GM18858 (cell line): ENCODE results near the gene ZNF646.
"Not testable (repeated sequence)": the region's sequence is repeated elsewhere in the genome, so short reads cannot be mapped to it uniquely, and the experiment has no call there.

Source experiments
- ATAC-seq: cut with Tn5 transposase; IDR thresholded peaks from one replicate; pipeline ENCODE4 v1.9.1; 2021; ENCODE audit not compliant: unreplicated experiment

The ZNF646 gene

GRCh38 chr16:31083081-31083480 lies 8.9 kb downstream of the ZNF646 start:
- no peak for ATAC-seq

- ATAC-seq = no peak
Measured at GRCh38 chr16:31083556-31083955, 9.3 kb downstream of the ZNF646 start.

- no peak for ATAC-seq
Measured at GRCh38 chr16:31083981-31084380, 9.8 kb downstream of the ZNF646 start.

GRCh38 chr16:31084584-31085302 lies 10.5 kb downstream of the ZNF646 start:
- no peak for ATAC-seq

- ATAC-seq = no peak
Measured at GRCh38 chr16:31085411-31085810, 11.2 kb downstream of the ZNF646 start.

GRCh38 chr16:31085873-31086628 lies 11.8 kb downstream of the ZNF646 start:
- no peak for ATAC-seq

GRCh38 chr16:31086629-31086906 lies 12.3 kb downstream of the ZNF646 start:
- no peak for ATAC-seq

GRCh38 chr16:31087481-31087880 lies 13.3 kb downstream of the ZNF646 start:
- ATAC-seq = no peak

GRCh38 chr16:31087971-31088370 lies 13.7 kb downstream of the ZNF646 start:
- no peak for ATAC-seq

- no peak for ATAC-seq
Measured at GRCh38 chr16:31088459-31089183, 14.4 kb downstream of the ZNF646 start, which contains the start of gene PRSS53. PRSS53 (minus strand) TSS chr16:31088943; CDS start chr16:31088809, 134 bp downstream.

GRCh38 chr16:31089199-31089598 lies 15.0 kb downstream of the ZNF646 start:
- no peak for ATAC-seq

- no peak for ATAC-seq
Measured at GRCh38 chr16:31090540-31090939, 16.3 kb downstream of the ZNF646 start.

- ATAC-seq = no peak
Measured at GRCh38 chr16:31092330-31092729, 18.1 kb downstream of the ZNF646 start.

- ATAC-seq = no peak
Measured at GRCh38 chr16:31093132-31093703, 19.0 kb downstream of the ZNF646 start.

- no peak for ATAC-seq
Measured at GRCh38 chr16:31094088-31094423, 19.8 kb downstream of the ZNF646 start.

GRCh38 chr16:31094424-31095120 lies 20.4 kb downstream of the ZNF646 start, which contains the start of gene VKORC1:
VKORC1 (minus strand) TSS chr16:31094797; CDS start chr16:31094729, 68 bp downstream.
- peak; percentile 77 for ATAC-seq

GRCh38 chr16:31099860-31100638 lies 25.8 kb downstream of the ZNF646 start:
- no peak for ATAC-seq

GRCh38 chr16:31100876-31101641 lies 26.8 kb downstream of the ZNF646 start:
- ATAC-seq = not testable (repeated sequence)

- ATAC-seq = no peak
Measured at GRCh38 chr16:31105677-31106213, 31.5 kb downstream of the ZNF646 start.
